Measurements from ENCODE around the gene PLXDC2. TPM values are rescaled to one million over a fixed set of nuclear protein-coding genes. Genes with fewer than 3 reads are reported as not detected.

PLXDC2 gene
- total RNA-seq, 1 donor from 2014 or later = 73.1 TPM

DNA sequence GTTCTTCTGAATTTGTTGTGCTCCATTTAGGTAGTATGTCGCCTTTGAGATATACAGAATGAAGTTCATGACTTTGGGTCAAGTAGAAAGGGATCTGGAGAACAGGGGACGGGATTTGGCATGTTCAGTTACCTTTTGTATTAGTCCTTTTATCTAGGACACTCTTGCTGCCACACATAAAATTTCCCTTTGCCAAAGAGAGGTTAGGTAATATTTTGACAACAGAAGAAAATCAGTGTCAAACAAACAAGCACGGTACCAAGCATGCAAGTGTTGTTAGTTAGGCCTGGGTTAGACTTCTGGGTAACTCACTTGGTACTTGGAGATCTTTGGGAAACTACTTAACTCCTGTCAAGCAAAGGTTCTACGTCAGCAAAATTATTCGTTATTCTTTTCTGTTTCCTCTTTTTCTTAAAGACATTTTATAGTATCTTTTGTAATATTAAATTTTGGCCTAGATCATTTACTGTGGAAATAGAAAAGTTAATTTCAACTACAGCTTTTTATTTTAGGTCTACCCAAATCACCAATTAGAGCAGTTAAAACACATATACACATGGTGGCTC, 116.7 kb downstream of the PLXDC2 start:
- TF ChIP-seq, protein P1, sequence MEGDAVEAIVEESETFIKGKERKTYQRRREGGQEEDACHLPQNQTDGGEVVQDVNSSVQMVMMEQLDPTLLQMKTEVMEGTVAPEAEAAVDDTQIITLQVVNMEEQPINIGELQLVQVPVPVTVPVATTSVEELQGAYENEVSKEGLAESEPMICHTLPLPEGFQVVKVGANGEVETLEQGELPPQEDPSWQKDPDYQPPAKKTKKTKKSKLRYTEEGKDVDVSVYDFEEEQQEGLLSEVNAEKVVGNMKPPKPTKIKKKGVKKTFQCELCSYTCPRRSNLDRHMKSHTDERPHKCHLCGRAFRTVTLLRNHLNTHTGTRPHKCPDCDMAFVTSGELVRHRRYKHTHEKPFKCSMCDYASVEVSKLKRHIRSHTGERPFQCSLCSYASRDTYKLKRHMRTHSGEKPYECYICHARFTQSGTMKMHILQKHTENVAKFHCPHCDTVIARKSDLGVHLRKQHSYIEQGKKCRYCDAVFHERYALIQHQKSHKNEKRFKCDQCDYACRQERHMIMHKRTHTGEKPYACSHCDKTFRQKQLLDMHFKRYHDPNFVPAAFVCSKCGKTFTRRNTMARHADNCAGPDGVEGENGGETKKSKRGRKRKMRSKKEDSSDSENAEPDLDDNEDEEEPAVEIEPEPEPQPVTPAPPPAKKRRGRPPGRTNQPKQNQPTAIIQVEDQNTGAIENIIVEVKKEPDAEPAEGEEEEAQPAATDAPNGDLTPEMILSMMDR (IDR thresholded peaks at IDR 0.05; ENCODE audit: unreplicated experiment) = no peak
- Mint-ChIP-seq H3K4me1 (ENCODE audit: unreplicated experiment) (peaks cover 18% of the 10 kb centered on the region), H3K9me3 (ENCODE audit: unreplicated experiment) (no peaks in the 10 kb centered on the region), H3K36me3 (ENCODE audit: low read depth, unreplicated experiment) (no peaks in the 10 kb centered on the region), H3K27ac (ENCODE audit: unreplicated experiment) (no peak overlapping the region), H3K4me3 (ENCODE audit: unreplicated experiment) (no peak overlapping the region), H3K27me3 (ENCODE audit: unreplicated experiment) (peaks cover 2% of the 10 kb centered on the region)
- DNase-seq (ENCODE audit: low spot score) = no peak

DNA sequence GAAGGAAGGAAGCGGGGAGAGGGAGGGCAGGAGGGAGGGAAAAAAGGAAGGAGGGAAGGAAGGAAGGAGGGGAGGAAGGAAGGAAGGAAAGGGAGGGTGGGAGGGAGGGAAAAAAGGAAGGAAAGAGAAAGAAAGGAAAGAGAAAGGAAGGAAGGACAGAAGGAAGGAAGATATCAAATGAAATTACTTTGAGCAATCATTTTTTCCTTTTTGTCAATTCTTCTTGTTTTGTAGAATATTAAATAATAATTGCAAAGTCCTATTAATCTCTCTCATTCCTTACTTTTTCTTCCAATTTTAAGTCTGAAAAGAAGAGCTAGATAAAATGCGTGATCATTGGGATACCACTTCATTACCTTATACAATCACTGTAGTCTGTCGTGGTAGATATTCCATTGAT, 117.5 kb downstream of the PLXDC2 start:
- Mint-ChIP-seq H3K36me3 (ENCODE audit: low read depth, unreplicated experiment) (peaks cover 6% of the 10 kb centered on the region), H3K27ac (ENCODE audit: unreplicated experiment) (no peak overlapping the region), H3K27me3 (ENCODE audit: unreplicated experiment) (peaks cover 2% of the 10 kb centered on the region), H3K4me3 (ENCODE audit: unreplicated experiment) (no peak overlapping the region), H3K9me3 (ENCODE audit: unreplicated experiment) (no peaks in the 10 kb centered on the region), H3K4me1 (ENCODE audit: unreplicated experiment) (peaks cover 18% of the 10 kb centered on the region)
- DNase-seq (ENCODE audit: low spot score) = no peak
- TF ChIP-seq, protein P1 (IDR thresholded peaks at IDR 0.05; ENCODE audit: unreplicated experiment) = no peak

- TF ChIP-seq, protein P1 (IDR thresholded peaks at IDR 0.05; ENCODE audit: unreplicated experiment) = no peak
- H3K4me3 Mint-ChIP-seq (ENCODE audit: unreplicated experiment) = no peak overlapping the region
- no peak overlapping the region for H3K27ac Mint-ChIP-seq (ENCODE audit: unreplicated experiment)
Observed at GRCh38 chr10:19935176-19935575, 118.9 kb downstream of the PLXDC2 start.

GRCh38 chr10:19936289-19936688, 120.1 kb downstream of the PLXDC2 start:
- Mint-ChIP-seq H3K36me3 (ENCODE audit: low read depth, unreplicated experiment) (peaks cover 6% of the 10 kb centered on the region), H3K27ac (ENCODE audit: unreplicated experiment) (no peak overlapping the region), H3K27me3 (ENCODE audit: unreplicated experiment) (peaks cover 1% of the 10 kb centered on the region), H3K9me3 (ENCODE audit: unreplicated experiment) (no peaks in the 10 kb centered on the region), H3K4me3 (ENCODE audit: unreplicated experiment) (no peak overlapping the region), H3K4me1 (ENCODE audit: unreplicated experiment) (peaks cover 12% of the 10 kb centered on the region)
- DNase-seq (ENCODE audit: low spot score) = no peak
- TF ChIP-seq, protein P1 (IDR thresholded peaks at IDR 0.05; ENCODE audit: unreplicated experiment) = no peak

More at GRCh38 chr10:19935176-19935575, 118.9 kb downstream of the PLXDC2 start:
- Mint-ChIP-seq H3K27me3 (ENCODE audit: unreplicated experiment) (peaks cover 2% of the 10 kb centered on the region), H3K36me3 (ENCODE audit: low read depth, unreplicated experiment) (peaks cover 6% of the 10 kb centered on the region), H3K9me3 (ENCODE audit: unreplicated experiment) (no peaks in the 10 kb centered on the region), H3K4me1 (ENCODE audit: unreplicated experiment) (peaks cover 18% of the 10 kb centered on the region)
- DNase-seq (ENCODE audit: low spot score) = no peak

GRCh38 chr10:19937989-19938388, 121.8 kb downstream of the PLXDC2 start:
- Mint-ChIP-seq H3K27ac (ENCODE audit: unreplicated experiment) (no peak overlapping the region), H3K27me3 (ENCODE audit: unreplicated experiment) (no peaks in the 10 kb centered on the region), H3K9me3 (ENCODE audit: unreplicated experiment) (no peaks in the 10 kb centered on the region), H3K36me3 (ENCODE audit: low read depth, unreplicated experiment) (peaks cover 6% of the 10 kb centered on the region), H3K4me3 (ENCODE audit: unreplicated experiment) (no peak overlapping the region), H3K4me1 (ENCODE audit: unreplicated experiment) (no peaks in the 10 kb centered on the region)
- TF ChIP-seq, protein P1 (IDR thresholded peaks at IDR 0.05; ENCODE audit: unreplicated experiment) = no peak
- DNase-seq (ENCODE audit: low spot score) = no peak

Data from endothelial cell (in vitro differentiated cells).